ENCODE data around the gene MUC5AC.

DNA sequence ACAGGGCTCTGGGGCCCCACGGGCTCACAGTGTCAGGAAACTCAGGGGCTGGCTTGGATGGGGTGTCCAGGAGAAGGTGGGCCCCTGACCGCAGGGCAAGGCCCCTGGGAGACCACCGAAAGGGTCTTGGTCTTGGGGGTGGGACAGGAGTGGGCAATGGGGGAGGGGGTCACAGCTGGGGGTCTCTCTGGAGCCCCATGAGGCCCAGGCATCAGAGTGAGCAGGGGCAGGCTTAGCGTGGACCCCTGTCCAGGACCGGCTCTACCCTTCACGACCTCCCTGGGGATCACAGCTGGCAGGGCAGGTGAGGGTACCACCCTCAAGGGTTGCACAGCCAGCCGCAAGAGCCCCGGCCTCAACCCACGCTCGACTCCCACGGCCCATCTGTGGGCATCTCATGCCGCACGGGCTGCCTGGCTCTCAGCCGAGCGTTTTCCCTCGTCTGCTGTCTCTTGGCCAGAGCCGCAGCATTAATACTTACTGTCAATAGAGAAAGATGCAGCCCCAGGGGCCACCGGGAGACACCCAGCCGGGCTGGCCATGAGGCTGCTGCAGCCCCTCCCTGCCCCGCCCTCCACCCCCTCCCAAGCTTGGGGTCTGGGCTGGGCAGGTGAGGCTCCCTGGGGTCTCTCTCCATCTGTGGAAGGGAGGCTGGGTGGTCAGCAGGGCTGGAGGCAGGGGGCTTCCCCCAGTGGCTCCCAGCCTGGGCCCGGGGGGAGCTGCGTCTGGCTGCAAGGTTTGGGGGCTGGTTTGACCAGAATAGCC is 65.8 kb downstream of the MUC5AC start:
- TF ChIP-seq POLR2AphosphoS5 (IDR thresholded peaks at IDR 0.05) = no peak
- TF ChIP-seq, protein P1, sequence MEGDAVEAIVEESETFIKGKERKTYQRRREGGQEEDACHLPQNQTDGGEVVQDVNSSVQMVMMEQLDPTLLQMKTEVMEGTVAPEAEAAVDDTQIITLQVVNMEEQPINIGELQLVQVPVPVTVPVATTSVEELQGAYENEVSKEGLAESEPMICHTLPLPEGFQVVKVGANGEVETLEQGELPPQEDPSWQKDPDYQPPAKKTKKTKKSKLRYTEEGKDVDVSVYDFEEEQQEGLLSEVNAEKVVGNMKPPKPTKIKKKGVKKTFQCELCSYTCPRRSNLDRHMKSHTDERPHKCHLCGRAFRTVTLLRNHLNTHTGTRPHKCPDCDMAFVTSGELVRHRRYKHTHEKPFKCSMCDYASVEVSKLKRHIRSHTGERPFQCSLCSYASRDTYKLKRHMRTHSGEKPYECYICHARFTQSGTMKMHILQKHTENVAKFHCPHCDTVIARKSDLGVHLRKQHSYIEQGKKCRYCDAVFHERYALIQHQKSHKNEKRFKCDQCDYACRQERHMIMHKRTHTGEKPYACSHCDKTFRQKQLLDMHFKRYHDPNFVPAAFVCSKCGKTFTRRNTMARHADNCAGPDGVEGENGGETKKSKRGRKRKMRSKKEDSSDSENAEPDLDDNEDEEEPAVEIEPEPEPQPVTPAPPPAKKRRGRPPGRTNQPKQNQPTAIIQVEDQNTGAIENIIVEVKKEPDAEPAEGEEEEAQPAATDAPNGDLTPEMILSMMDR (IDR thresholded peaks at IDR 0.05) = no peak

Measured in transverse colon (tissue), 4 donors.